Fibroblast of the aortic adventitia (primary cell): ENCODE measurements around the gene KLRF2. TPM values are rescaled to one million over a fixed set of nuclear protein-coding genes. Genes with fewer than 3 reads are reported as not detected.
"Not testable (repeated sequence)": the region's sequence is repeated elsewhere in the genome, so short reads cannot be mapped to it uniquely, and the experiment has no call there.

Experiments used
- DNase-seq: peaks from one replicate; pipeline ENCODE4 v3.0.0-alpha.2; 2010; ENCODE audit warnings: low read depth
- H3K4me3 ChIP-seq: 2 replicates; pipeline ENCODE4 v1.5.1; 2011; ENCODE audit warnings: low read depth, mild to moderate bottlenecking, control low read depth, low read length, moderate library complexity
- total RNA-seq: library from RNA; depleted of rRNA; stranded (reverse); fragments of >200 nt; gene quantifications from 2 replicates; pipeline ENCODE4 v1.2.3, GENCODE V29; 2012; ENCODE audit warnings: low replicate concordance
- TF ChIP-seq, protein P1 (sequence below): IDR thresholded peaks from 2 replicates; pipeline ENCODE4 v1.5.1; 2011; ENCODE audit warnings: mild to moderate bottlenecking, low read length, control low read depth, inconsistent platforms; ENCODE audit not compliant: insufficient read depth

The KLRF2 gene
- total RNA-seq, 1 donor: not detected

DNA sequence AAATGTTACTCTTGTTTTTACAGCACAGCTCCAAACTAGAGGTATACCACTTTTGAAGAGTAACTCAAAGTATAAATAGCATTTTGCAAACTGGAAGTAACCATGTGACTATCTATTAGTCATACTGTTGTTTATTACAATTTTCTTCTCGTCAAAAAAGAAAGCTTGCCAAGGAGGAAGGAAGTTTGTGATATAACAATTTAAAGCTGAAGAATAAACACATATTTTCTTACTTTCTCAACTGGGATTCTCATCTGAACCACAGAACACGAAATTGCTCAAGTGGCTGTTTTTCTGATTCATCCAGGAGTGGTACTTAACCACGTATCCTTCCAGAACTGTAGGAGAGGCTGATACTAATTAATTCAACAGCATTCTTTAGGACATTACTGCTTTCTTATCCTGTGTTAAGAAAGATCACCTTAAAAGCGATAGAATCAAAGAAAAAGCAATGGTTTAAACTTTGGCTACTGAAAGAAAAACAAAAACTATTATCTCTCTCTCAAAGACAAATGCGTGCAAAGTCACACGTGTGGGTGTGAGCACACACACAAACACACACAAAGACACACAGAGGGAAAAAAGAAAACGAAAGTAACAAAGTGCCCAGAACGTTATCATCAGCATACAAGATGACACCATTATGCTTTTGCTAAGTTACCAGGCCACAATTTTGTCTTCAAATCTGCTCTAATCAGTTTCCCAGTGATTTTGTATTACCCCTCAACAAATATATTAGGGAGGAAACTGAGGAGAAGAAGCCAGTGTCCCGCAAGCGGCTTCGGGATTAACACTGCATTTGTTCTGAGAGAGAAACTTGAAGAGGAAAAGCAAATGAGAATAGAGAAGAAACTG, 11.8 kb upstream of the KLRF2 start, which contains the start of gene CLEC2B:
TSS of gene CLEC2B (minus strand) at position 48 of the 855 bp plus-strand sequence.
- TF ChIP-seq, protein P1, sequence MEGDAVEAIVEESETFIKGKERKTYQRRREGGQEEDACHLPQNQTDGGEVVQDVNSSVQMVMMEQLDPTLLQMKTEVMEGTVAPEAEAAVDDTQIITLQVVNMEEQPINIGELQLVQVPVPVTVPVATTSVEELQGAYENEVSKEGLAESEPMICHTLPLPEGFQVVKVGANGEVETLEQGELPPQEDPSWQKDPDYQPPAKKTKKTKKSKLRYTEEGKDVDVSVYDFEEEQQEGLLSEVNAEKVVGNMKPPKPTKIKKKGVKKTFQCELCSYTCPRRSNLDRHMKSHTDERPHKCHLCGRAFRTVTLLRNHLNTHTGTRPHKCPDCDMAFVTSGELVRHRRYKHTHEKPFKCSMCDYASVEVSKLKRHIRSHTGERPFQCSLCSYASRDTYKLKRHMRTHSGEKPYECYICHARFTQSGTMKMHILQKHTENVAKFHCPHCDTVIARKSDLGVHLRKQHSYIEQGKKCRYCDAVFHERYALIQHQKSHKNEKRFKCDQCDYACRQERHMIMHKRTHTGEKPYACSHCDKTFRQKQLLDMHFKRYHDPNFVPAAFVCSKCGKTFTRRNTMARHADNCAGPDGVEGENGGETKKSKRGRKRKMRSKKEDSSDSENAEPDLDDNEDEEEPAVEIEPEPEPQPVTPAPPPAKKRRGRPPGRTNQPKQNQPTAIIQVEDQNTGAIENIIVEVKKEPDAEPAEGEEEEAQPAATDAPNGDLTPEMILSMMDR: no peak
- peak; percentile 80 for DNase-seq
- peak within 1 kb of the TSS; percentile 56 for H3K4me3 ChIP-seq

DNA sequence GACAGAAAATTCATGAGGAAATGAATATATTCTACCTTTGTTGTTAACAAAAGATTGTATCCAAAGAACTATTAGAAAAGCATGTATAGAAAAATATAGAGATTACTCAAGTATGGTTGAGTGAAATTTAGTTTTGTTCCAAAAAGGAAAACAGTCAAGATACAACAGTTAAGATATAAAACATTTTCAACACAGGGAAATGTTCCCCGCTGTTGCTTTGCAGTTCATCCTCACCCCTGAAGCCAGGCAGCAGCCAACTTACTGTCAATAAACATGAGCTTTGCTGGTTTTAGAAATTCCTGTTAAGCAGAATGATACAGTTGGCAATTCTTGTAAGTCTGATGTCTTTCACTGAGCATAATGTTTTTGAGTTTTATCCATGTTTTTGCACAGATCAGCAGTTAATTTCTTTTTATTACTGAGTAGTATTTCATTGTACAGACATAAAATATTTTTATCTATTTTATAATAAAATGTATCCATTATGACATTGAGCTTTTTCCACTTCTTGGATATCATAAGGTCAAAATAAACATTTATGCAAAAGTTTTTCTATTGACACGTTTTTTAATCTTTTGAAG, 10.9 kb upstream of the KLRF2 start:
- DNase-seq: peak; percentile 8
- no peak overlapping the region for H3K4me3 ChIP-seq
- TF ChIP-seq, protein P1: no peak

DNA sequence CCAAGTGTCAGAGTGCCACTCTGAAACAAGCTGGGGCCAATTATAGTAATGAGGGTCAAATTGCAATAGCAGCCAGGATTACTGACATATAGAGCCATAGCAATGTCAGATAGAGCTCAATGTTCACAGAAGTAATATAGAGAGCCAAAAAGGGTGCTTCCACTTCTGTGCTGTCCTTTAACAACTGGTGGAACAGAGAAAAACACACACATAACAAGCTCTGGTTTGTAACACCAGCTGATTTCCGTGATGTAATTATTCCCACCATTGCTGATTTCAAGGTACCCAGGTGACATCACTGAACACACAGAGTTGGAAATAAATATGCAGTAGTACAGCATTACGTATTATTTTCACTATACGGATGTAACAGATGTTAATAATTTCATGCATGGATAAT, 9.1 kb upstream of the KLRF2 start:
- no peak overlapping the region for H3K4me3 ChIP-seq
- TF ChIP-seq, protein P1: no peak
- no peak for DNase-seq

DNA sequence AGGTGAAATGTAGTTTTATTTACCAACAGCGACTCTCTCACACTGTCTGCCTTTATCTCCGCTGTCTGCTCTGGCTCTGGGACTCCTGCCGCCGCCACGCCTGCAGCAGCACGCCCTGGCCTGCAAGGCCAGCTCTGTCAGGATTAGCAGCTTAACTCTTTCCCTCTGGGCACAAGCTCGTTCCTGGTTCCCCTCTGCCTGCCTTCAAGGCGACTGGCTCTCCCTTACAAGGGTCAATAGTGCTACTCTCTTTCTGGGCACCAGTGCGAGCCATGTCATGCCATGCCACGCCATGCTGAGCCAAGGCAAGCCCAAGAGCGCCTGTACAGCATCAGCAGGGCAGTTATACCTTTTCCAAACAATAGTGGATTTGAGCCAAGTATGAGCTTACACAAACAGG, 8.5 kb upstream of the KLRF2 start:
- no peak overlapping the region for H3K4me3 ChIP-seq
- no peak for DNase-seq
- TF ChIP-seq, protein P1: no peak

DNA sequence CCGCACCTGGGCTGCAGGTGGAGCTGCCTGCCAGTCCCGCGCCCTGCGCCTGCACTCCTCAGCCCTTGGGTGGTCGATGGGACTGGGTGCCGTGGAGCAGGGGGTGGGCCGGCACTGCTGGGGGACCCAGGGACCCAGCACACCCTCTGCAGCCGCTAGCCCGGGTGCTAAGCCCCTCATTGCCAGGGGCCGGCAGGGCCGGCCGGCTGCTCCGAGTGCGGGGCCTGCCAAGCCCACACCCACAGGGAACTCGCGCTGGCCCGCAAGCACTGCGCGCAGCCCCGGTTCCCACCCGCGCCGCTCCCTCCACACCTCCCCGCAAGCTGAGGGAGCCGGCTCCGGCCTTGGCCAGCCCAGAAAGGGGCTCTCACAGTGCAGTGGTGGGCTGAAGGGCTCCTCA, 5.2 kb upstream of the KLRF2 start:
- H3K4me3 ChIP-seq, DNase-seq: not testable (repeated sequence)

DNA sequence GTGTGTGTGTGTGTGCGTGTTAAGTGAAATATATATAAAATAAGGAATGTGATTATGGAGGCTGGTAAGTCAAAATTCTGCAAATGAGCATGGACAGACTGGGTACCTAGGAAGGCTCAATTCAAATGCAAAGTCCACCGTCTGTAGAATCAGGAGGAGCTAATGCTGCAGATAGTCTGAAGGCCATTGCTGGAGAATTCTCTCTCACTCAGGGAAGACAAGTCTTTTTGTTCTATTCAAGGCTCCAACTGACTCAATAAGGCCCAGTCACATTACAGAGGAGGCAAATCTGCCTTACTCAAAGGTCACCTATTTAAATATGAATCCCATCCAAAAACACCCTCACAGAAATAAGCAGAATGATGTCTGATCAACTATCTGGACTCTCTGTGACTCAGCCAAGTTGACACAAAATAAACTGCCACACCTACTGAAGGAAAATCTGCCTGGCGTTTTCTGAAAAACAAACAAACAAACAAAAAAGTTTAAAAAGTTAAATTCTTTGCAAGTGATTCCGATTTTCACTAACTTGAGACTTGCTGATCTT, 684 bp upstream of the KLRF2 start:
- TF ChIP-seq, protein P1: no peak
- DNase-seq: no peak
- no peak overlapping the region for H3K4me3 ChIP-seq

DNA sequence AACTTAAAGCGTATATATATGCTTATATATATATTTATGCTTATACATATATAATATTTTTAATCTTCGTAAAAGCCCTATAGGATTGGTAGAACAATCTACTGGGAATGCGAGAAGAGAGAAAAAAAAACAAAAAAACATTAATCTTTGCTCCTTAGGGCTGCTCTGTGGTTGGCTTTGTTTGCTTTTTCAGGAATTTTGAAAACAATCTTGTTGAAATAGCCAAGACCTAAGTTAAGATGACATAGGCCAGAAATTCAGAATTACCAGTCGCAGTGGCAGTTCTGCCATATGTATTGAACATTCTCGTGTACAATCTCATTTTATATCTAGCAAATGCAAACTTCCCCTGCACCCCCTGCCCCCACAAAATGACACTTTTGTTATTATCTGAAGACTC, 699 bp downstream of the KLRF2 start:
- no peak for DNase-seq
- H3K4me3 ChIP-seq: no peak overlapping the region
- TF ChIP-seq, protein P1: no peak
